Measurements from ENCODE around the gene DMRTB1.

The DMRTB1 gene

DNA sequence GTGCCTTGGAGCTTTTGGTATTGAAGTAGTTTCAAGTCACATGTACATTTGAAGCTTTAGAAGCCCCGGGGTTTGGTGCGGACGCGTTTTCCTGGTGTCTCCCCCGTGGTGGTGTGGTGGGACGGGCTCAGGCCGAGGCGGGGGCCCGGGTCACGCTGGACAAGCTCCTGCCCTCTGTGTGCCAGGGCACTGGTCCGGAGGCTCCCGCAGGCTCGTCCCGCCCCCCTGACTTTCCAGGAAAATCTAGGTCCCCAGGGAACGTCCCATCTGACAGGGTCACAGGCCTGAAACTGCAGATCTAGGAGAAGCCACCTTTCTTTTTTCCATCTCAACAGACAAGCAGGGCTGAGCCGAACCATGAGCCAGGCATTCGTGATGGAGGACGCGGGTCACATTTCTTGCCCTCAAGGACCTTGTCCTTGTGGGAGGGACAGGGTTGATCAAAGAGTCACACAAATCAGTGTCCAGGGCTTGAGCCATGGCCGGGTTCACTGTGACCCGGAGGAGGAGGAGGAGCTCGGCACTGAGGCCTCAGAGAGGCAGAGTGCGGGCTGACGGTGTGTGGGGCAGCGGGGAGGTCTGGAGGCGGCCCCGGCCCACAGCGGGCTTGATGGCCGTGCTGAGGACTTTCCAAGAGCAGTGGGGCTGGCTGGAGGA, 1.6 kb downstream of the DMRTB1 start:
- H3K27ac ChIP-seq: no peak overlapping the region
- TF ChIP-seq, protein P1, sequence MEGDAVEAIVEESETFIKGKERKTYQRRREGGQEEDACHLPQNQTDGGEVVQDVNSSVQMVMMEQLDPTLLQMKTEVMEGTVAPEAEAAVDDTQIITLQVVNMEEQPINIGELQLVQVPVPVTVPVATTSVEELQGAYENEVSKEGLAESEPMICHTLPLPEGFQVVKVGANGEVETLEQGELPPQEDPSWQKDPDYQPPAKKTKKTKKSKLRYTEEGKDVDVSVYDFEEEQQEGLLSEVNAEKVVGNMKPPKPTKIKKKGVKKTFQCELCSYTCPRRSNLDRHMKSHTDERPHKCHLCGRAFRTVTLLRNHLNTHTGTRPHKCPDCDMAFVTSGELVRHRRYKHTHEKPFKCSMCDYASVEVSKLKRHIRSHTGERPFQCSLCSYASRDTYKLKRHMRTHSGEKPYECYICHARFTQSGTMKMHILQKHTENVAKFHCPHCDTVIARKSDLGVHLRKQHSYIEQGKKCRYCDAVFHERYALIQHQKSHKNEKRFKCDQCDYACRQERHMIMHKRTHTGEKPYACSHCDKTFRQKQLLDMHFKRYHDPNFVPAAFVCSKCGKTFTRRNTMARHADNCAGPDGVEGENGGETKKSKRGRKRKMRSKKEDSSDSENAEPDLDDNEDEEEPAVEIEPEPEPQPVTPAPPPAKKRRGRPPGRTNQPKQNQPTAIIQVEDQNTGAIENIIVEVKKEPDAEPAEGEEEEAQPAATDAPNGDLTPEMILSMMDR (conservative IDR thresholded peaks at IDR 0.05): no peak

DNA sequence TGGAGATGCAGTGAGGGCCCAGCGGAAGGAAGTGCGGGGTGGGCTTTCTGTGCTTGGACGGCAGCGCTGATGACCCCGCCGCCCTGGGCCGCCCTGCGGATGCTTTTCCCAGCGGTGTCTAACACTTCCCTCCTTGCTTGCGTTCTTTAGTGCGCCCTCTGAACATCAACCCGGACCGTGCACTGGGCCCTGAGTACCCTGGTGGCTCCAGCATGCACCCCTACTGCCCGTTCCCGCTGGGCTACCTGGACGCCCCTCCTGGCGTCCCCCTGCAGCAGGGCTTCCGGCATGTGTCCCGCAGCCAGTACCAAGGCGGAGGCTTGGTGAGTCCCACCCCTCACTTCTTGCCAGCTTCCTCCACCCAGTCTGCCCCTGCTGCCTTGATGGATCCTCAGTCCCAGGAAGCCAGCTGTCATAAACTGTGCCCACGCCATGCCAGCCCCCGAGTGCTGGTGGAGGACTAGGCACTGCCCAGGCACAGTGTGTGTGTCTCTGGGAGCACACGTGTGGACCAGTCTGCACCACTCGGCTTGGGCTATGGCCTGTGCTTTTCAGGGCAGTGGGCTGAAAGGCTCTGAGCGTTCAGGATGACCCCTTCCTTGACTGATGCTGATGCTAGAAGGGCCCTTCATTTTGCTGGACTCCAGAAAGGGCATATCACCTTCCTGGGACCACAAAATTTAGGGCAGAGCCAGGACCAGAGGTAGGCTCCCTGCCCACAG, 2.3 kb downstream of the DMRTB1 start:
- TF ChIP-seq, protein P1 (conservative IDR thresholded peaks at IDR 0.05): no peak
- no peak overlapping the region for H3K27ac ChIP-seq

DNA sequence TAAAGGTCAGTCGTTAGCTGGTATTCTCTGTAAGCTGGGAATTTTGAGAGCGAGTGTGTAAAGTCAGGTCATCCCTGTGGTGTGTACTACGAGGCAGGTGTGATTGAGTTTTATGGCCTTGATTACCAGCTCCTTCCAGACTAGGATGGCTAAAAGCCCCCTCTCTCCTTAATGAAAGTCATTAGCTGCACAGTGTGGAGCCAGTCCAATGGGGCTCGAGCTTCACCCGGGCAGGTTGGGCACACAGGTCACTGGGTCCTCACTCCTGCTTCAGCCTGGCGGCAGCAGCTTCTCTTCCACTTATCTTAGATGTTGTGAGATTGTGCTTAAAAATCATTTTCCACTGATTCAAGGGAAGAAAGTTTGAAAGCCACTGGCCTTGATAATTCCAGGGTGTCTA, 3.0 kb downstream of the DMRTB1 start:
- no peak overlapping the region for H3K27ac ChIP-seq
- TF ChIP-seq, protein P1 (conservative IDR thresholded peaks at IDR 0.05): no peak

DNA sequence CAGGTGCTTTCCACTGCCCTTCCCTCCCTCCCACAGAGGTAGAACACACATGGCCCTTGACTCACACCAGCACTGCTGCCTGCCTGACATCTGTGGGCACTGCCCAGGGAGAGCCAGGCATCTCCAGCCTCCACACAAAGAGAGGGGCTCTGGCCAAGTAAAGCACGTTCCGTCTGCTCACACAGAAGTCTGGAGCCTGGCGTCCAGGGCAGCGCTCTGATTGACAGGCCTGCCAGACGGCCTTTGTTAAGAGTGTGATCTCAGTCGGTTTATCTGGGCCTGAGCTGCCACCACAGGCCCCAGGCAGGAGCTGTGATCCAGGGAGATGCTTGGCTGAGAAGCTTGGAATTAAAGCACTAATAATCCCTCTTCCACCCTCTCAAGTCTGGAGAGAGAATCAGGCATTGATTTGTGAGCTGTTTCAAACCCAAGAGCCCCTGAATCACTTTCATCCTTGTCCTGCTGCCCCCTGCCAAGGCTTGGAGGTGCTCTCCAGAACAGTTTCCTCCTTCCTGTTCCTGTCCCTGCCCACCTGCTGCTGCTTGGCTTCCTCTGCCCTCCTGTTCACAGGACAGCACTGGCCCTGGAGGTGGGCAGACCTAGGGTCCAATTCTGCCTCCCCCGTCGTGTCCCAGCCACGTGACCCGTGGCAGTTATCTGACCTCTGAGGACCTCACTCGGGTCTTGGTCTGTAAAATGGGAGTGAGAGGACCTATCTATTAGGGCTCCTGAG, 3.7 kb downstream of the DMRTB1 start:
- H3K27ac ChIP-seq: no peak overlapping the region
- TF ChIP-seq, protein P1 (conservative IDR thresholded peaks at IDR 0.05): no peak

DNA sequence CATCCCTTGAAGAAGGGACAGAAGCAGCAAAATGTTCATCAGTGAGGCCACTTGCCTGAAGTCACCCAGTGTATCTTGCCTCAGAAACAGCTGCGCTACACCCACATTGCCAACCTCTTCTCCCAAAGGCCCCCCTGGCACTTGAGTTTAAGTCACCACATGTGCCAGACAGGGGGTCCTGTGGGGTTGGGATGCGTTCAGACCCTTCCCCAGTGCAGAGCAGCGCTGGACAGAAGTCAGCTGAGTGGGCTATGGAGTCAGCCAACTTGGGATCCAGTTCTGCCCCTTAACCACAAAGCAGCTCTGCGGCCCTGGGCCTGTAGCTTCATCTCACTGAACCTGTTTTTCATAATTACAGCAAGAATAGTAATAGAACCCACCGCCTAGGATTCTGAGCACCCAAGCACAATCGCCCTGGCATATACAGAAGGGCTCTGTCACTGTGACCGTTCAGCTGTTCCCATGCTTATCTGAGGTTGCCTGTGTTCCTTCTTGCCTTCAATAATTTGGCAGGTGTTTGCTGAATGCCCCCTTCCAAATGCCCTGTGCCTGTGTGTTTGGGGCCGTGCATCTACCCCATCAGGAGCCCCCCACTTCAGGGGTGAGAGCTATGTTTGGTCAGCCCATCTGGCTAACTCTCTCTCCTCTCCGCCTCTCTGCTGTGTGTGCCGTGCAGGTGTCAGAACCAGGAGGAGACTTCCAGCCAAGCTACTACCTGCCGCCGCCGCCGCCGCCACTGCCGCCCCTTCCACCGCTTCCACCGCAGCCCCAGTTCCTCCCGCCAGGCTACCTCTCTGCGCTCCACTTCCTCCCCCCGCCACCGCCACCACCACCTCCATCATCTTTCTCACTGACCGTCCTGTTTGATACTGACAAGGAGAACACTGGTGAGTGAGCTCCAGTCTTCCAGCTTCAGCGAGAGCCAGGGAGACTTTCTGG, 5.0 kb downstream of the DMRTB1 start:
- H3K27ac ChIP-seq: no peak overlapping the region
- TF ChIP-seq, protein P1 (conservative IDR thresholded peaks at IDR 0.05): no peak

DNA sequence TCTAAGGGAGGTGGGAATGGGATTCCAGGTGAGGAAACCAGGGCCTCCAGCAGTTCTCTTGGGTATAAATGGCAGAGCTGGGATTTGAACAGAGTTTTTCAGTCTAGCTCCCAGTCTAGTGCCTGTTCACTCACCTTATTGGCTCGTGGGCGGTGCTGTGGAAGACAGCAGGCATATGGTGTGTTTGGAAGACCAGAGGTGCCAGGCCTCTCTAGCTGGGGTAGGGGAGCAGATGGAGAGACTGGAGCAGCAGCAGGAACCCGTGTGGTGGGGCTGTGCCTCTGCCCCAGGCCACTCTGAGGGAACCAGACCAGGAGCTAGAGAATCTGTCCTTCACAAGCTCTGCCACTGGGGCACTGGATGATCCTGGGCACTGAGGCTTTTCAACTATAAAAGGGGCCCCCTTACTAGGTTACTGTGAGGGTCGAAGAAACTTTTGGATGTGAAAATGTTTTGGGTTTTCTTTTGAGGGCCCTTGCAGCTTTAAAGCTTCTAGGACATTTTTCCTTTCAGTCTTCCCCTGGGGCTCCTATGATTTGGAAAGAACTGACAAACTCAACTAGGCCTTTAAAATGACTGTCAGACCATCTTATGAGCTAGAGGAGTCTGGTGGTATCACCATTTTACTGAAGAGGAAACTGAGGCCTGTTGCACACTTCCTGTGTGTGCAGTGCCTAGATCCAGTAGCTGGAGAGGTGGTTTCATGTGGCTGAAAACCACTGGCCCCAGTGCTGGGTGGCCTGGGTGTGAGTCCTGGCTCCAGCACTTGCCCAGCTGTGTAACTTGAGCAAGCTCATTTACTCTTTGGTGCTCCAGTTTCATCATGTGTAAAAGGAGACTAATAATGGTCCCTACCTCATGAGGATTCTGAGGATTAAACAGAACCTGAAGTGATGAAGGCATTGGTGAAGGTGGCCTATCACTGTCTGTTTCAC, 6.1 kb downstream of the DMRTB1 start:
- no peak overlapping the region for H3K27ac ChIP-seq
- TF ChIP-seq, protein P1 (conservative IDR thresholded peaks at IDR 0.05): no peak
